K562 (cell line): ENCODE measurements around the gene ZSCAN12. TPM values are rescaled to one million over a fixed set of nuclear protein-coding genes. Genes with fewer than 3 reads are reported as not detected.

ENCODE experiments used
- FOSL1 ChIP-seq: fragments of 200-800 bp; sonication (Bioruptor generic); conservative IDR thresholded peaks from 2 replicates; pipeline ENCODE4 v1.6.1; 2016; ENCODE audit warnings: missing genetic modification characterization, missing compliant biosample characterization
- GATAD2B ChIP-seq: fragments of 450-650 bp; IDR thresholded peaks from 2 replicates; pipeline ENCODE4 v1.6.1; 2017; ENCODE audit warnings: mild to moderate bottlenecking, borderline replicate concordance
- IRF2 ChIP-seq: sonication (generic); formaldehyde crosslinking; IDR thresholded peaks from 2 replicates; pipeline ENCODE4 v1.8.1; 2022; ENCODE audit warnings: mild to moderate bottlenecking, missing genetic modification reagents
- PTRF ChIP-seq: fragments of 450-650 bp; IDR thresholded peaks from 2 replicates; pipeline ENCODE4 v1.6.1; 2016; ENCODE audit warnings: mild to moderate bottlenecking, missing genetic modification characterization, missing compliant biosample characterization
- ZBTB8A ChIP-seq: fragments of 450-650 bp; IDR thresholded peaks from 2 replicates; pipeline ENCODE4 v1.6.1; 2018; ENCODE audit warnings: mild to moderate bottlenecking, moderate library complexity; ENCODE audit not compliant: partially characterized antibody
- ZKSCAN1 ChIP-seq: fragments of 150-350 bp; IDR thresholded peaks from 2 replicates; pipeline ENCODE4 v1.6.1; 2016; ENCODE audit warnings: low read depth, low read length
- ZNF644 ChIP-seq: fragments of 200-800 bp; sonication (Bioruptor generic); IDR thresholded peaks from 2 replicates; pipeline ENCODE4 v1.6.1; 2016; ENCODE audit warnings: low read depth, missing genetic modification characterization, missing compliant biosample characterization
- polyA plus RNA-seq, 8 experiments: library from polyadenylated mRNA; depleted of rRNA in 4 of 8; stranded (reverse) in 5 of 8; unstranded in 3 of 8; fragments of >200 nt; fragmentation: Nextera tagmentation in 2 of 8; fragmentation: Illumina TruSeq in 1 of 8; extraction: Ambion mirVana in 2 of 8; extraction: Trizol in 1 of 8; gene quantifications; 2 replicates each; pipeline versions ENCODE4 v1.2.1 to v1.2.3, GENCODE V29; 2011 to 2014; ENCODE audit warnings: inconsistent platforms in 1 of 8, missing spikeins in 1 of 8
- total RNA-seq, 7 experiments: library from RNA; depleted of rRNA in 6 of 7; stranded (reverse); fragments of >200 nt in 6 of 7; fragmentation: Illumina TruSeq in 2 of 7; extraction: Trizol in 2 of 7; gene quantifications; 2 replicates each; pipeline versions ENCODE4 v1.2.1 to v1.2.3, GENCODE V29; 2011 to 2021; ENCODE audit warnings: low replicate concordance in 1 of 7
- TF ChIP-seq, protein P1 (sequence below), 2 experiments: IDR thresholded peaks in 1 of 2; conservative IDR thresholded peaks in 1 of 2; 2 replicates each; pipeline ENCODE4 v1.6.1; 2016; ENCODE audit warnings: low read depth in 2 of 2, mild to moderate bottlenecking in 1 of 2, missing compliant biosample characterization in 1 of 2, missing genetic modification characterization in 1 of 2, moderate library complexity in 1 of 2
- TF ChIP-seq, protein P2 (sequence below): sonication (generic); IDR thresholded peaks from 2 replicates; pipeline ENCODE4 v1.6.1; 2016
- TF ChIP-seq, protein P3 (sequence below): sonication (generic); formaldehyde crosslinking; IDR thresholded peaks from 2 replicates; pipeline ENCODE4 v1.8.1; 2023; ENCODE audit warnings: mild to moderate bottlenecking, missing genetic modification reagents
- TF ChIP-seq, protein P4 (sequence below), 2 experiments: fragments of 450-650 bp in 1 of 2; IDR thresholded peaks; 2 replicates each; pipeline ENCODE4 v1.6.1; 2011 to 2017; ENCODE audit warnings: low read depth in 2 of 2, antibody characterized with exemption in 1 of 2, borderline replicate concordance in 1 of 2, low read length in 1 of 2, mild to moderate bottlenecking in 1 of 2, mixed read lengths in 1 of 2; ENCODE audit not compliant: control insufficient read depth in 1 of 2

Gene ZSCAN12
- total and polyA plus RNA-seq, 9 of the 15 experiments (the other 6 are each of a cell fraction or from before 2014, with no cell fraction given), result 2.5 to 19.6 (median 12.5) TPM

DNA sequence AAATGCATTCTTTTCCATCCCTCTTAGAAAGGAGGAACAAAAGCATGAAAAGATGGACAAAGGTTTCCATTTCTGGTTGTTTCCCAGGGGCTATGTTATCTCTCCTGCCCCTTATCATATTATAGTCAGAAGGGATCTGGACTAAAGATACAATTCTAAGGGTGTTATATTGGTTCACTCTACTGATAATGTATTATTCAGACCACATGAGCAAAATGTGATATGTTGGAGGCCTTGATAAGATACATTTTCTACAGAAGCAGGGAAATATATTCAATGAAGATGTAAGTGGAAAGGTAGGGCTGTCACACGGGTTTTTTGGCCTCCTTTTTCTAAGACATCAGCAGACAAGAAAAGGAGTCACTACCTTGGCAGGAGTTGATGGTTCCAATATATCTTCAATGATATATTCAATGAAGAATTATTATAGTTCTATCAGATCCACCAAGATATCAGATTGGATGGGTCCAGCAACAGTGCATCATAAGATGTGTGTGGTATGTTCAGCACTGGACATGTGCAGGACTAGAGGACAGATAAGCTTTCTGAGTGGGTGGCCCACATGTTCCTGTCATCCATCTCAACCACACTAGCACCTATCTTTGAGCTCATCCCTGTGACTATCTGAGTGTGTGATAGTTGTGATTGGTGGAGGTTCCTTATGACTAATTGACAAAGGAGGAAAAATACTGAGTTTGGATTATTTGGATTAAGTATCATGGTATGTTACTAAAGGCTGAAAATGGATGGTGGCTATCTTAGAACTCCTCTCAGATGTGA, 55.5 kb downstream of the ZSCAN12 start (continued):
- TF ChIP-seq, protein P1, sequence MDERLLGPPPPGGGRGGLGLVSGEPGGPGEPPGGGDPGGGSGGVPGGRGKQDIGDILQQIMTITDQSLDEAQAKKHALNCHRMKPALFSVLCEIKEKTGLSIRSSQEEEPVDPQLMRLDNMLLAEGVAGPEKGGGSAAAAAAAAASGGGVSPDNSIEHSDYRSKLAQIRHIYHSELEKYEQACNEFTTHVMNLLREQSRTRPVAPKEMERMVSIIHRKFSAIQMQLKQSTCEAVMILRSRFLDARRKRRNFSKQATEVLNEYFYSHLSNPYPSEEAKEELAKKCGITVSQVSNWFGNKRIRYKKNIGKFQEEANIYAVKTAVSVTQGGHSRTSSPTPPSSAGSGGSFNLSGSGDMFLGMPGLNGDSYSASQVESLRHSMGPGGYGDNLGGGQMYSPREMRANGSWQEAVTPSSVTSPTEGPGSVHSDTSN (CRISPR knock-in tag; IDR thresholded peaks at IDR 0.05; ENCODE audit: low read depth), result no peak
- TF ChIP-seq, protein P1 (tag; conservative IDR thresholded peaks at IDR 0.05; ENCODE audit: low read depth), result 0 out of 2 replicates have a peak, but pooled peaks have one; percentile 10
- TF ChIP-seq ZKSCAN1 (no peak), ZBTB8A (no peak), IRF2 (CRISPR knock-in tag) (no peak), PTRF (tag) (no peak), ZNF644 (no peak), GATAD2B (no peak), FOSL1 (tag) (peak; percentile 78)
- TF ChIP-seq, protein P2, sequence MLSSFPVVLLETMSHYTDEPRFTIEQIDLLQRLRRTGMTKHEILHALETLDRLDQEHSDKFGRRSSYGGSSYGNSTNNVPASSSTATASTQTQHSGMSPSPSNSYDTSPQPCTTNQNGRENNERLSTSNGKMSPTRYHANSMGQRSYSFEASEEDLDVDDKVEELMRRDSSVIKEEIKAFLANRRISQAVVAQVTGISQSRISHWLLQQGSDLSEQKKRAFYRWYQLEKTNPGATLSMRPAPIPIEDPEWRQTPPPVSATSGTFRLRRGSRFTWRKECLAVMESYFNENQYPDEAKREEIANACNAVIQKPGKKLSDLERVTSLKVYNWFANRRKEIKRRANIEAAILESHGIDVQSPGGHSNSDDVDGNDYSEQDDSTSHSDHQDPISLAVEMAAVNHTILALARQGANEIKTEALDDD, result peak; percentile 85; the same call in 1 of the 2 replicates
- TF ChIP-seq, protein P3, sequence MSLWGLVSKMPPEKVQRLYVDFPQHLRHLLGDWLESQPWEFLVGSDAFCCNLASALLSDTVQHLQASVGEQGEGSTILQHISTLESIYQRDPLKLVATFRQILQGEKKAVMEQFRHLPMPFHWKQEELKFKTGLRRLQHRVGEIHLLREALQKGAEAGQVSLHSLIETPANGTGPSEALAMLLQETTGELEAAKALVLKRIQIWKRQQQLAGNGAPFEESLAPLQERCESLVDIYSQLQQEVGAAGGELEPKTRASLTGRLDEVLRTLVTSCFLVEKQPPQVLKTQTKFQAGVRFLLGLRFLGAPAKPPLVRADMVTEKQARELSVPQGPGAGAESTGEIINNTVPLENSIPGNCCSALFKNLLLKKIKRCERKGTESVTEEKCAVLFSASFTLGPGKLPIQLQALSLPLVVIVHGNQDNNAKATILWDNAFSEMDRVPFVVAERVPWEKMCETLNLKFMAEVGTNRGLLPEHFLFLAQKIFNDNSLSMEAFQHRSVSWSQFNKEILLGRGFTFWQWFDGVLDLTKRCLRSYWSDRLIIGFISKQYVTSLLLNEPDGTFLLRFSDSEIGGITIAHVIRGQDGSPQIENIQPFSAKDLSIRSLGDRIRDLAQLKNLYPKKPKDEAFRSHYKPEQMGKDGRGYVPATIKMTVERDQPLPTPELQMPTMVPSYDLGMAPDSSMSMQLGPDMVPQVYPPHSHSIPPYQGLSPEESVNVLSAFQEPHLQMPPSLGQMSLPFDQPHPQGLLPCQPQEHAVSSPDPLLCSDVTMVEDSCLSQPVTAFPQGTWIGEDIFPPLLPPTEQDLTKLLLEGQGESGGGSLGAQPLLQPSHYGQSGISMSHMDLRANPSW (CRISPR knock-in tag), result no peak
- TF ChIP-seq, protein P4, sequence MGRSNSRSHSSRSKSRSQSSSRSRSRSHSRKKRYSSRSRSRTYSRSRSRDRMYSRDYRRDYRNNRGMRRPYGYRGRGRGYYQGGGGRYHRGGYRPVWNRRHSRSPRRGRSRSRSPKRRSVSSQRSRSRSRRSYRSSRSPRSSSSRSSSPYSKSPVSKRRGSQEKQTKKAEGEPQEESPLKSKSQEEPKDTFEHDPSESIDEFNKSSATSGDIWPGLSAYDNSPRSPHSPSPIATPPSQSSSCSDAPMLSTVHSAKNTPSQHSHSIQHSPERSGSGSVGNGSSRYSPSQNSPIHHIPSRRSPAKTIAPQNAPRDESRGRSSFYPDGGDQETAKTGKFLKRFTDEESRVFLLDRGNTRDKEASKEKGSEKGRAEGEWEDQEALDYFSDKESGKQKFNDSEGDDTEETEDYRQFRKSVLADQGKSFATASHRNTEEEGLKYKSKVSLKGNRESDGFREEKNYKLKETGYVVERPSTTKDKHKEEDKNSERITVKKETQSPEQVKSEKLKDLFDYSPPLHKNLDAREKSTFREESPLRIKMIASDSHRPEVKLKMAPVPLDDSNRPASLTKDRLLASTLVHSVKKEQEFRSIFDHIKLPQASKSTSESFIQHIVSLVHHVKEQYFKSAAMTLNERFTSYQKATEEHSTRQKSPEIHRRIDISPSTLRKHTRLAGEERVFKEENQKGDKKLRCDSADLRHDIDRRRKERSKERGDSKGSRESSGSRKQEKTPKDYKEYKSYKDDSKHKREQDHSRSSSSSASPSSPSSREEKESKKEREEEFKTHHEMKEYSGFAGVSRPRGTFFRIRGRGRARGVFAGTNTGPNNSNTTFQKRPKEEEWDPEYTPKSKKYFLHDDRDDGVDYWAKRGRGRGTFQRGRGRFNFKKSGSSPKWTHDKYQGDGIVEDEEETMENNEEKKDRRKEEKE (IDR thresholded peaks at IDR 0.05; ENCODE audit: borderline replicate concordance in 1 of 2, control insufficient read depth in 1 of 2, low read depth in 2 of 2, low read length in 1 of 2), result no peak
